SK-N-SH treated with all-trans-retinoic acid at 6 μM for 48 hours (cell line): ENCODE results near the gene HS3ST4.

Source experiments
- ARNTL ChIP-seq: fragments of 450-650 bp; formaldehyde crosslinking; IDR thresholded peaks from 2 replicates; pipeline ENCODE4 v1.5.0; 2020; ENCODE audit warnings: low read depth, mild to moderate bottlenecking, moderate library complexity, borderline replicate concordance
- BACH2 ChIP-seq: fragments of 250-450 bp; sonication (Bioruptor Pico); IDR thresholded peaks from 2 replicates; pipeline ENCODE4 v1.9.0; 2021; ENCODE audit warnings: mild to moderate bottlenecking, borderline replicate concordance
- CSDC2 ChIP-seq: fragments of 250-450 bp; sonication (Bioruptor Pico); IDR thresholded peaks from 2 replicates; pipeline ENCODE4 v1.5.0; 2020; ENCODE audit warnings: mild to moderate bottlenecking, moderate library complexity
- RARB ChIP-seq: fragments of 250-450 bp; sonication (Bioruptor Pico); IDR thresholded peaks from 2 replicates; pipeline ENCODE4 v1.8.0; 2021; ENCODE audit warnings: mild to moderate bottlenecking, moderate library complexity
- TOX ChIP-seq: fragments of 250-450 bp; sonication (Bioruptor Pico); IDR thresholded peaks from 2 replicates; pipeline ENCODE4 v1.8.0; 2021; ENCODE audit warnings: mild to moderate bottlenecking, moderate library complexity, borderline replicate concordance

DNA sequence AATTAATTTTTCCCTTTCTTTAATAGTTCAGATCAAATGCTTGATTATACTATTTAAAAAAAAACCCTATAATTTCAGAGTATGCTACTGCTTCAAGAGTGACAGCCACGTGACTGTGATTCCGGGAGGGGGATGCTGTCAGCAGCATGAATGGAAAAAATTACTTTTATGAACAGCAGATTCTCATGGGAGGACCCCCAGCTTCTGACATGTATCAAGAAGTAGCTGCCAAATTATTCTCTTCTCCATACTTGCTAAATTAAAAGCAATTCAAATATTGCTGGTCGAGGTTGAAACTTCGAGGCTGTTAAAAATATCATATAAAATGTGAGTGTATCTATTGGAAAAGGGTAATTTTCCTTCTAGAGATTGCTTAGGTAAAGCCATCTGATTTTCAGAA is 95.0 kb downstream of the HS3ST4 start:
- TF ChIP-seq ARNTL (no peak), TOX (CRISPR knock-in tag) (no peak), RARB (no peak), BACH2 (no peak), CSDC2 (no peak)
